ENCODE measurements around the gene ELF2.

- TF ChIP-seq CTCF (conservative IDR thresholded peaks at IDR 0.05) (no peak), ZFX (IDR thresholded peaks at IDR 0.05) (no peak)
Measured at GRCh38 chr4:139038874-139039443, 138.1 kb downstream of the ELF2 start.

Data from C4-2B (cell line).